ENCODE results near the gene RNF182.
"Not testable (repeated sequence)": the region's sequence is repeated elsewhere in the genome, so short reads cannot be mapped to it uniquely, and the experiment has no call there.

RNF182 gene

GRCh38 chr6:14004258-14004657 lies 79.5 kb downstream of the RNF182 start:
- DNase-seq, result no peak

DNA sequence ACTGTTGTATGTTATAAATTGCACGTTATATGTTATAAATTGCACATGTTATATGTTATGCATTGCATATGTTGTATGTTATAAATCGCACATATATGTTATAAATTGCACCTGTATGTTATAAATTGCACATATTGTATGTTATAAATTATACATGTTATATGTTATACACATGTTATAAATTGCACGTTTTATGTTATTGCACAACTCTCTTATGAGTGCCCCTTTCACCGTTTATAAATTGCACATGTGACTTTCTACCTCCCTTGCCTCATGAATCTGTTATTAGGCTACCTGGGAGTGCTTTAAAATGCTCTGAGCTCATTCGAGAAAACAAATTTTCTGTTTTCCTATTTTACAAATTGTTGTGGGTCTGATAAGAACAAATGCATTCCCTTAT lies 84.1 kb downstream of the RNF182 start:
- DNase-seq, result no peak

GRCh38 chr6:14009431-14009830 lies 84.7 kb downstream of the RNF182 start:
- no peak for DNase-seq

DNA sequence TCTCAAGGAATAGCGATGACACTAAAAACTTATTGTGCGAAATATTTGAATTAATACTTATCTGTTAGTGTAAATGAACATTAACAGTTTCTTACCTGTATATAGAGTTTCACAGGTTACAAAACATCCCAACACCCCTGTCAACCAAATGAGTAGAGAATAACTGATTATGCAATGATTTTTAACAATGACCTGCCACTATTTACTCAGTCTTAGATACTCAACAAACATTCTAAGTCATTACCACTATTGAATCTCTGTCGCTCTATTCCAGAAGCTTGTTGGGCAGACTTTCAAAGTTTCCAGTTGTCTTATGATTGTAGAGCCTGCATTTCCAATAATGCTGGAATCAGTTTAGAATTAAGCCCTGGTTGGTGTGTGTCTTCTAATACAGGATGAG lies 85.5 kb downstream of the RNF182 start:
- peak in 1 of 3 experiments; percentile 11 for DNase-seq

GRCh38 chr6:14012313-14013030 lies 87.7 kb downstream of the RNF182 start:
- DNase-seq, result no peak

DNA sequence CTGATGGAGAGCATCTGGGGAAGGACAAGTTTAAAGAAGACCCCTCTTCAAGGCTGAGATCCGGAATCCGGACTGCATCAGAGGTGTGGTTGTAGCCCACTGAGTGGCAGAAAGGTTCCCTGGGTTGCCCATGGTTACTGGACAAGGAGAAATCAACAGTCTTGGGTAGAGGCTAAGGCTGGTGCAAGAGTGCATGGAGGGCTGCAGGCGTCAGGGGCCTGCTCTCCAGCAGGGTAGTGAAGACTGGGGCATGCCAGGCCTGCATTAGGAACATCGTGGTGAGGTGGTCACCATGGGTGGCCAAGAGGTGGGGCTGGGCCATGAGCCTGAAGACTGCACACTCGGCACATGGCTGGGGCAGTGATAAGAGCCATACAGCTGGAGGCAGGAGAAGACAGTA lies 91.2 kb downstream of the RNF182 start:
- no peak for DNase-seq

DNA sequence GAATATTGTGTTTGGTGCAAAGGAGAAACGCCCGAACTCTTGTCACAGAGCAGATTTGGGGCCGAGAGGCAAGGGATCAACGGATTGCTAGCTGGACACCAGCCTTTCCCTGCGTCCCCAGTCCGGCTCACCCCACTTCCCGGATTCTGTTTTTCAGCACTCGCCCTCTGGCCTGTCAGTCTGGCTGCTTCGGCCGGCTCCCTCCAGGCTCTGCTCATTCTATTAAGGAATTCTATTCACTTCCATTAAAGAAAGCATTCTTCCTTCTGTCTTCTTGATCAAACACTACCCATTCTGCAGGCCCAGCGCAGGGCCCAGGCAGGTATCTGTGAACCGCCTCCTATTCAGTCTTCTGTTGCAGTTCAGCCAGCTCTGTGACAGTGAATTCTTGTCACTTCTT lies 91.7 kb downstream of the RNF182 start:
- DNase-seq, result no peak

GRCh38 chr6:14016935-14017625 lies 92.3 kb downstream of the RNF182 start:
- DNase-seq, result no peak

DNA sequence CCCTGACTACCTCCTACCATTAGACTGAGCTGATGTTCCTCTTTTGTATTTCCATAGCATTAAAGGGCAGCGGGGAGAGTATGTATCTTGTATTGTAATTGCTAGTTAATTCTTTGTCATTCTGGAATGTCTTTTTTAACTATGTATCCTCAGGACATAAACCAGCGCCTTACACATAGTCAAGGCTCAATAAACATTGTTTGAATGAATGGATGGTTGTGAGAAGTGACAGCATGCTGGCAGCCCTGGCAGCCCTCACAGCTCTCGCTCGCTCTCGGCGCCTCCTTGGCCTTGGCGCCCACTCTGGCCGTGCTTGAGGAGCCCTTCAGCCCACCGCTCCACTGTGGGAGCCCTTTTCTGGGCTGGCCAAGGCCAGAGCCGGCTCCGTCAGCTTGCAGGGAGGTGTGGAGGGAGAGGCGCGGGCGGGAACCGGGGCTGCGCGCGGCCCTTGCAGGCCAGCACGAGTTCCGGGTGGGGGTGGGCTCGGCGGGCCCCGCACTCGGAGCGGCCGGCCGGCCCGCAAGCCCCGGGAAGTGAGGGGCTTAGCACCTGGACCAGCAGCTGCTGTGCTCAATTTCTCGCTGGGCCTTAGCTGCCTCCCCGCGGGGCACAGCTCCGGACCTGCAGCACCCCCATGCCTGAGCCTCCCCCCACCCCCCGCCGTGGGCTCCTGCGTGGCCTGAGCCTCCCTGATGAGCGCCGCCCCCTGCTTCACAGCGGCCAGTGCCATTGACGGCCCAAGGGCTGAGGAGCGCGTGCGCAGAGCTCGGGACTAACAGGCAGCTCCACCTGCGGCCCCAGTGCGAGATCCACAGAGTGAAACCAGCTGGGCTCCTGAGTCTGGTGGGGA lies 93.1 kb downstream of the RNF182 start:
- DNase-seq, result no peak

- DNase-seq, result not testable (repeated sequence)
These were observed 93.8 kb downstream of the RNF182 start for GRCh38 chr6:14018559-14018958.

DNA sequence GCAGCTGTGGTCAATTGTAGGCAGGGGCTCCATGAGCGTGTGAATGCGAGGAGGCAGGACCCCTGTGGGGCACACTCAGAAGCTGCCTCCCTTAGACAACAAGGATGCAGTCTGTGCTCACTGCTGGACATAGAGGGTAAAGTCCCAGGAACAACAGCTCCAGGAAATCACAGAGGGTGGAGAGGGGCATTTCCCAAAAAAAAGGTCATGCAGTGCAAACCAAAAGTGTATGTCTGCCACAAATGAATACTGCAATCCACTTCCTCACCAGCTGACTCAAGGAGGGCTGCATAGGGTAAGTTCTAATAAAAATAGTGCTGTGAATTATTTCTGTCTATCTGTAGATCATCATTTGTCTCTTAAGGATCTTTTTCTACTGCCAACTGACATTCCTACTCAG lies 95.8 kb downstream of the RNF182 start:
- no peak for DNase-seq

- DNase-seq, result no peak
These were observed 96.7 kb downstream of the RNF182 start for GRCh38 chr6:14021449-14021848.

DNA sequence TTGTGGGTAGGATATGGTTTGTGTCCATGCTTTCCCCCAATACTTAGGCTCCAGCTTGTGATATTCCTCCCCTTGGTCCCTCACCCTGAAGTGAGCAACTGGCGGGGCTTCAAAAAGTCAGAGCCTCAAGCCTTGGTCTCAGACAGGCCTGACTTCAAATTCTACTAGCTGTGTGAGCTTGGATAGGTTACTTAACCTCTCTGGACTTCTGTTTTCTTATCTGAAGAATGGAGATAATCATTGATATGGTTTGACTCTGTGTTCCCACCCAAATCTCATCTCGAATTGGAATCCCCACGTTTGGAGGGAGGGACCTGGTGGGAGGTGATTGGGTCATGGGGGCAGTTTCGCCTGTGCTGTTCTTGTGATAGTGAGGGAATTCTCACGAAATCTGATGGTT lies 97.9 kb downstream of the RNF182 start:
- DNase-seq, result no peak

GRCh38 chr6:14023855-14024254 lies 99.1 kb downstream of the RNF182 start:
- DNase-seq, result peak in 2 of 3 experiments; percentile 2 to 43

GRCh38 chr6:14025160-14025559 lies 100.4 kb downstream of the RNF182 start:
- no peak for DNase-seq

DNA sequence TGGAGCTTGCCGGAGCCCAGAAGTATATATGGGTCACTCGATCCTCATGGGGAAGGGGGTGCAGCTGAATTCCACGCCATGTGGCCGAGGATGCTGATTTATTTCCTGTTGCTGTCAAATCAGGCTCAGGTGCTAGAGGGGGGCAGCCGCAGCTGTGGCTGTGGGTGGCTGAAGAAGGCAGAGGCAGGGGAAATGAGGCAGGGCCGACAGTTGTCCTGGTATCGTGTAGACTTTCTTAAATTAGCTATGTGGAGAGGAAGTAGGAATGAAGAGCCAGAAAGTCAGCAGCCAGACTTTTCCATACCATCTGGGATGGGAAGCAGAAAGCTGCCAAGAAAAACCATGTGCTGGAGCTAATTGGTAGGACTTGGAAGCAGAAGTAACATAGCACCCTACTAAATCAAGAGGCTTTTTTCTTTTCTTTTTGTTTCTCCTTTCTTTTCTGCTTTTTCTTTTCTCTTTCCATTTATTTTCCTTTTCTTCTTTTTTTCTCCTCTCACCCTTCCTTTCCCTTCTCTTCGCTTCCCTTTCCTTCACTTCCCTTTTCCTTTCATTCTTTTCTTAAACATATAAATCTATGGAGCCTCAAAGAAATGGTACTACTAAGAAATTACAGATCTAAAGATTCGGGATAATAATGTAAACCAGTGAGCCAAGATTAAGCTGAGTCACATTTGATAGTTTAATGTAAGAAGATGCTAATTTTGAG lies 102.2 kb downstream of the RNF182 start:
- no peak for DNase-seq

DNA sequence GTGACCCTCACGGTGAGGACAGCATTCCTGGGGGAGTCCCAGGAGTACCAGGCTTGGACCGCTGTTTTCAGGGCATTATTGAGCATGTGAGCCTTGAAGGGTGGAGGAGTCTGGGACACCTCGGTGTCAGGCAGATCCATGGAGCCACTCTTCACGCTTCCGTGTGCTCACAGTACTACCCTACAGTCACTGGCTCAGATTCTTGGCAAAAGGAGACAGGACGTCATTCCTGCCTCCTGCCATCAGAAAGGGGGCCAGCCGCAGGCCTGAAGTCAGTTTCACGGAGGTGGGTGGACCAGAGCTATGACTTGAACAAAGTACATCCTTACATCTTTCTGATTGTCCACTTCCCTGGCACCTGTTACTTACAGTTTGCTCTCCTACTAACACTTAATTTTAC lies 103.9 kb downstream of the RNF182 start:
- DNase-seq, result no peak

GRCh38 chr6:14029605-14030004 lies 104.9 kb downstream of the RNF182 start:
- DNase-seq, result no peak

All from NCI-H1417 (cell line).